Activated naive CD4-positive, alpha-beta T cell treated with anti-CD3 and anti-CD28 coated beads, Interleukin-2, amount 50 U/mL, for 24 hours (primary cell): ENCODE data around the gene VPS54.
"Not testable (repeated sequence)": the region's sequence is repeated elsewhere in the genome, so short reads cannot be mapped to it uniquely, and the experiment has no call there.

ENCODE experiments used
- H3K27ac Mint-ChIP-seq: one replicate; pipeline ENCODE4 v1.8.0; 2021; ENCODE audit warnings: mild to moderate bottlenecking, mixed read lengths
- H3K27me3 Mint-ChIP-seq: one replicate; pipeline ENCODE4 v1.8.0; 2021; ENCODE audit warnings: mixed read lengths
- H3K36me3 Mint-ChIP-seq: one replicate; pipeline ENCODE4 v1.8.0; 2021; ENCODE audit warnings: mixed read lengths
- H3K4me1 Mint-ChIP-seq: one replicate; pipeline ENCODE4 v1.8.0; 2021; ENCODE audit warnings: mixed read lengths
- H3K4me3 Mint-ChIP-seq: one replicate; pipeline ENCODE4 v1.8.0; 2021; ENCODE audit warnings: mild to moderate bottlenecking, mixed read lengths
- H3K9me3 Mint-ChIP-seq: one replicate; pipeline ENCODE4 v1.8.0; 2021; ENCODE audit warnings: mixed read lengths

Gene VPS54

GRCh38 chr2:63856303-63856603, 163.0 kb downstream of the VPS54 start:
- peak overlapping the region; percentile 90 for H3K27ac Mint-ChIP-seq

GRCh38 chr2:63855418-63856302, 163.6 kb downstream of the VPS54 start:
- Mint-ChIP-seq H3K4me1 (peaks cover 65% of the 10 kb centered on the region), H3K4me3 (peak overlapping the region; percentile 72)

More at GRCh38 chr2:63856303-63856603, 163.0 kb downstream of the VPS54 start:
- Mint-ChIP-seq H3K27me3 (no peaks in the 10 kb centered on the region), H3K36me3 (peaks cover 8% of the 10 kb centered on the region), H3K4me1 (peaks cover 65% of the 10 kb centered on the region), H3K4me3 (peak overlapping the region; percentile 72), H3K9me3 (peaks cover 5% of the 10 kb centered on the region)

GRCh38 chr2:63853527-63854310, 165.5 kb downstream of the VPS54 start:
- Mint-ChIP-seq H3K36me3 (peaks cover 8% of the 10 kb centered on the region), H3K27ac (peak overlapping the region; percentile 88), H3K4me1 (peaks cover 81% of the 10 kb centered on the region), H3K9me3 (peaks cover 5% of the 10 kb centered on the region), H3K27me3 (no peaks in the 10 kb centered on the region), H3K4me3 (no peak overlapping the region)

More at GRCh38 chr2:63855418-63856302, 163.6 kb downstream of the VPS54 start:
- H3K36me3 Mint-ChIP-seq, result peaks cover 8% of the 10 kb centered on the region
- peak overlapping the region; percentile 90 for H3K27ac Mint-ChIP-seq
- H3K27me3 Mint-ChIP-seq, result no peaks in the 10 kb centered on the region
- H3K9me3 Mint-ChIP-seq, result peaks cover 5% of the 10 kb centered on the region

- Mint-ChIP-seq H3K4me1 (peaks cover 91% of the 10 kb centered on the region), H3K4me3 (no peak overlapping the region), H3K27me3 (no peaks in the 10 kb centered on the region), H3K27ac (peak overlapping the region; percentile 89), H3K9me3 (peaks cover 12% of the 10 kb centered on the region), H3K36me3 (peaks cover 9% of the 10 kb centered on the region)
Observed at GRCh38 chr2:63851691-63852311, 167.4 kb downstream of the VPS54 start.

- peak overlapping the region; percentile 38 for H3K27ac Mint-ChIP-seq
- no peaks in the 10 kb centered on the region for H3K27me3 Mint-ChIP-seq
- H3K4me3 Mint-ChIP-seq, result no peak overlapping the region
- H3K9me3 Mint-ChIP-seq, result peaks cover 12% of the 10 kb centered on the region
- H3K36me3 Mint-ChIP-seq, result peaks cover 10% of the 10 kb centered on the region
- H3K4me1 Mint-ChIP-seq, result peaks cover 92% of the 10 kb centered on the region
Observed at GRCh38 chr2:63850649-63851048, 168.6 kb downstream of the VPS54 start.

GRCh38 chr2:63850204-63850571, 169.0 kb downstream of the VPS54 start:
- Mint-ChIP-seq H3K36me3 (peaks cover 10% of the 10 kb centered on the region), H3K27ac (no peak overlapping the region), H3K4me1 (peaks cover 94% of the 10 kb centered on the region), H3K9me3 (peaks cover 12% of the 10 kb centered on the region), H3K27me3 (no peaks in the 10 kb centered on the region), H3K4me3 (no peak overlapping the region)

- H3K9me3 Mint-ChIP-seq, result peaks cover 12% of the 10 kb centered on the region
- peaks cover 10% of the 10 kb centered on the region for H3K36me3 Mint-ChIP-seq
- H3K27ac Mint-ChIP-seq, result peak overlapping the region; percentile 72
- H3K27me3 Mint-ChIP-seq, result no peaks in the 10 kb centered on the region
- peaks cover 94% of the 10 kb centered on the region for H3K4me1 Mint-ChIP-seq
- H3K4me3 Mint-ChIP-seq, result peak overlapping the region; percentile 13
Observed at GRCh38 chr2:63849381-63850203, 169.6 kb downstream of the VPS54 start.

- H3K9me3 Mint-ChIP-seq, H3K27me3 Mint-ChIP-seq, H3K4me3 Mint-ChIP-seq, H3K36me3 Mint-ChIP-seq: not testable (repeated sequence)
- H3K4me1 Mint-ChIP-seq, result peaks cover 92% of the 10 kb centered on the region
- H3K27ac Mint-ChIP-seq, result peak overlapping the region; percentile 52
Observed at GRCh38 chr2:63847571-63847970, 171.7 kb downstream of the VPS54 start.

- Mint-ChIP-seq H3K27ac (no peak overlapping the region), H3K27me3 (no peaks in the 10 kb centered on the region), H3K36me3 (peaks cover 10% of the 10 kb centered on the region), H3K9me3 (peaks cover 7% of the 10 kb centered on the region), H3K4me1 (peaks cover 90% of the 10 kb centered on the region), H3K4me3 (no peak overlapping the region)
Observed at GRCh38 chr2:63846487-63846886, 172.7 kb downstream of the VPS54 start.

- H3K4me3 Mint-ChIP-seq, result no peak overlapping the region
- H3K36me3 Mint-ChIP-seq, result peaks cover 10% of the 10 kb centered on the region
- peak overlapping the region; percentile 17 for H3K27ac Mint-ChIP-seq
- peaks cover 84% of the 10 kb centered on the region for H3K4me1 Mint-ChIP-seq
- H3K27me3 Mint-ChIP-seq, result no peaks in the 10 kb centered on the region
- peaks cover 7% of the 10 kb centered on the region for H3K9me3 Mint-ChIP-seq
Observed at GRCh38 chr2:63845866-63846265, 173.4 kb downstream of the VPS54 start.

- H3K36me3 Mint-ChIP-seq, result peaks cover 10% of the 10 kb centered on the region
- no peaks in the 10 kb centered on the region for H3K27me3 Mint-ChIP-seq
- peak overlapping the region; percentile 8 for H3K4me3 Mint-ChIP-seq
- H3K4me1 Mint-ChIP-seq, result peaks cover 84% of the 10 kb centered on the region
- H3K27ac Mint-ChIP-seq, result peak overlapping the region; percentile 1
- peaks cover 7% of the 10 kb centered on the region for H3K9me3 Mint-ChIP-seq
Observed at GRCh38 chr2:63844616-63845015, 174.6 kb downstream of the VPS54 start.

GRCh38 chr2:63843791-63844190, 175.4 kb downstream of the VPS54 start:
- H3K4me3 Mint-ChIP-seq, result peak overlapping the region; percentile 11
- peak overlapping the region; percentile 85 for H3K27ac Mint-ChIP-seq
- peaks cover 78% of the 10 kb centered on the region for H3K4me1 Mint-ChIP-seq
- peaks cover 7% of the 10 kb centered on the region for H3K9me3 Mint-ChIP-seq
- H3K36me3 Mint-ChIP-seq, result peaks cover 7% of the 10 kb centered on the region
- H3K27me3 Mint-ChIP-seq, result no peaks in the 10 kb centered on the region

GRCh38 chr2:63843093-63843492, 176.1 kb downstream of the VPS54 start:
- H3K4me3 Mint-ChIP-seq, result peak overlapping the region; percentile 96
- peaks cover 7% of the 10 kb centered on the region for H3K9me3 Mint-ChIP-seq
- H3K4me1 Mint-ChIP-seq, result peaks cover 73% of the 10 kb centered on the region
- no peaks in the 10 kb centered on the region for H3K27me3 Mint-ChIP-seq
- peak overlapping the region; percentile 41 for H3K27ac Mint-ChIP-seq
- peaks cover 7% of the 10 kb centered on the region for H3K36me3 Mint-ChIP-seq

GRCh38 chr2:63842149-63843061, 176.8 kb downstream of the VPS54 start:
- Mint-ChIP-seq H3K4me1 (peaks cover 67% of the 10 kb centered on the region), H3K27me3 (no peaks in the 10 kb centered on the region), H3K36me3 (peaks cover 4% of the 10 kb centered on the region), H3K27ac (peak overlapping the region; percentile 94), H3K9me3 (peaks cover 3% of the 10 kb centered on the region), H3K4me3 (peak overlapping the region; percentile 96)
